Trophoblast cell (in vitro differentiated cells and primary cell): Measurements from ENCODE around the gene USH2A.
"Not testable (repeated sequence)": the region's sequence is repeated elsewhere in the genome, so short reads cannot be mapped to it uniquely, and the experiment has no call there.

Experiments
- DNase-seq, 2 donors: peaks; one replicate each; pipeline ENCODE4 v3.0.0-alpha.2; 2016
- H2AFZ ChIP-seq: 2 replicates; pipeline ENCODE4 v1.6.1; 2013; ENCODE audit warnings: low read length, moderate library complexity, mild to moderate bottlenecking; ENCODE audit not compliant: insufficient read depth, poor library complexity
- H2AK5ac ChIP-seq: 2 replicates; pipeline ENCODE4 v1.6.1; 2013; ENCODE audit warnings: mild to moderate bottlenecking, low read length
- H2BK120ac ChIP-seq: 2 replicates; pipeline ENCODE4 v1.6.1; 2013; ENCODE audit warnings: low read length, mild to moderate bottlenecking, moderate library complexity; ENCODE audit not compliant: insufficient read depth, poor library complexity
- H2BK12ac ChIP-seq: 2 replicates; pipeline ENCODE4 v1.6.1; 2013; ENCODE audit warnings: mild to moderate bottlenecking, low read length, moderate library complexity
- H2BK5ac ChIP-seq: 2 replicates; pipeline ENCODE4 v1.6.1; 2013; ENCODE audit warnings: low read length, low read depth, moderate library complexity, mild to moderate bottlenecking; ENCODE audit not compliant: poor library complexity
- H3K14ac ChIP-seq: 2 replicates; pipeline ENCODE4 v1.6.1; 2013; ENCODE audit warnings: mild to moderate bottlenecking, low read length
- H3K18ac ChIP-seq: 2 replicates; pipeline ENCODE4 v1.6.1; 2013; ENCODE audit warnings: mild to moderate bottlenecking, low read length
- H3K23ac ChIP-seq: 2 replicates; pipeline ENCODE4 v1.6.1; 2013; ENCODE audit warnings: low read length
- H3K27ac ChIP-seq: 2 replicates; pipeline ENCODE4 v1.5.1; 2013; ENCODE audit warnings: low read depth, mild to moderate bottlenecking, inconsistent platforms, low read length, moderate library complexity
- H3K27me3 ChIP-seq: 2 replicates; pipeline ENCODE4 v1.6.1; 2013; ENCODE audit warnings: inconsistent platforms, mild to moderate bottlenecking, low read length, moderate library complexity; ENCODE audit not compliant: insufficient read depth
- H3K36me3 ChIP-seq, 2 experiments: 1 replicate in 1 of 2; 2 replicates in 1 of 2; pipeline ENCODE4 v1.6.1; 2013; ENCODE audit warnings: low read length in 2 of 2, mild to moderate bottlenecking in 2 of 2, moderate library complexity in 1 of 2; ENCODE audit not compliant: insufficient read depth in 2 of 2, control insufficient read depth in 1 of 2
- H3K4ac ChIP-seq: 2 replicates; pipeline ENCODE4 v1.6.1; 2013; ENCODE audit warnings: low read depth, mild to moderate bottlenecking, low read length, moderate library complexity
- H3K4me1 ChIP-seq, 2 experiments: 1 replicate in 1 of 2; 2 replicates in 1 of 2; pipeline ENCODE4 v1.6.1; 2013; ENCODE audit warnings: low read length in 2 of 2, mild to moderate bottlenecking in 2 of 2, moderate library complexity in 1 of 2; ENCODE audit not compliant: insufficient read depth in 2 of 2, control insufficient read depth in 1 of 2
- H3K4me2 ChIP-seq: 2 replicates; pipeline ENCODE4 v1.6.1; 2013; ENCODE audit warnings: inconsistent platforms, mild to moderate bottlenecking, low read length, moderate library complexity
- H3K4me3 ChIP-seq: 2 replicates; pipeline ENCODE4 v1.5.1; 2013; ENCODE audit warnings: mild to moderate bottlenecking, low read depth, low read length, inconsistent platforms
- H3K79me1 ChIP-seq: one replicate; pipeline ENCODE4 v1.6.1; 2013; ENCODE audit warnings: low read length
- H3K79me2 ChIP-seq: 2 replicates; pipeline ENCODE4 v1.6.1; 2013; ENCODE audit warnings: low read length, mild to moderate bottlenecking; ENCODE audit not compliant: control insufficient read depth, insufficient read depth, poor library complexity
- H3K9ac ChIP-seq: 2 replicates; pipeline ENCODE4 v1.6.1; 2013; ENCODE audit warnings: mild to moderate bottlenecking, low read length
- H3K9me3 ChIP-seq: 2 replicates; pipeline ENCODE4 v1.6.1; 2013; ENCODE audit warnings: low read depth, mild to moderate bottlenecking, control low read depth, inconsistent platforms, low read length; ENCODE audit not compliant: insufficient read depth
- H4K12ac ChIP-seq: 2 replicates; pipeline ENCODE4 v1.6.1; 2013; ENCODE audit warnings: low read depth, mild to moderate bottlenecking, low read length, moderate library complexity
- H4K8ac ChIP-seq: 2 replicates; pipeline ENCODE4 v1.6.1; 2013; ENCODE audit warnings: low read depth, mild to moderate bottlenecking, low read length, moderate library complexity
- H4K91ac ChIP-seq: one replicate; pipeline ENCODE4 v1.6.1; 2013; ENCODE audit warnings: low read depth, mild to moderate bottlenecking, low read length, moderate library complexity
- WGBS: extraction: QIAGEN DNeasy Blood & Tissue Kit; methylation state at CpG from one replicate; pipeline ENCODE4 v1.1.7; 2013; ENCODE audit warnings: missing lambda C conversion rate; ENCODE audit not compliant: insufficient read length, insufficient coverage; ENCODE audit errors: extremely low coverage; 5-methylcytosine and 5-hydroxymethylcytosine counted together

USH2A gene

DNA sequence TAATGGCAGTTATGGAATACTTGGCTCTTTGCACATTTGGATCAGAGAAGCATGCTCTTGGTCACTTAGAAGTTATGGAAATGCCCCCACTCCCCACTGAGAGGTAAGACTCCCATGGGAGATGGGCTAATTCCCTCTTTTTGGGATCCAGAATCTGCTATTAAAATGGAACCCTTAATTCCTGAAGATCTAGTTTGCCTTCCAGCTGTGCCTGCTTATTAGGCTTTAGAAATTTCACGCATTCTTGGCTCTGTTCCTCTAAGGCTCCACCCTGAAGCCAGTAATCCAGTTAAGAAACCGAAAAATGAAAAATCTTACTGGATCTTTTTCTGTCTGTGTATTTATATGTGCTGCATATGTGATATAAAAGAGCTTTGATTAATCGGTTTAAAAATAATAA, 76.7 kb downstream of the USH2A start:
- Histone ChIP-seq H4K8ac (no peak overlapping the region), H3K27me3 (no peaks in the 10 kb centered on the region), H3K27ac (no peak overlapping the region), H3K4me3 (no peak overlapping the region), H3K4me1 (no peaks in the 10 kb centered on the region), H2AFZ (no peak overlapping the region), H3K36me3 (no peaks in the 10 kb centered on the region), H2BK5ac (no peak overlapping the region), H2BK12ac (no peak overlapping the region), H3K18ac (no peak overlapping the region), H3K79me2 (no peaks in the 10 kb centered on the region), H4K12ac (no peak overlapping the region), H2BK120ac (no peak overlapping the region), H2AK5ac (no peak overlapping the region), H3K9ac (no peak overlapping the region), H3K23ac (no peak overlapping the region), H3K9me3 (no peaks in the 10 kb centered on the region), H4K91ac (no peak overlapping the region), H3K4me2 (no peak overlapping the region), H3K14ac (no peak overlapping the region), H3K79me1 (no peaks in the 10 kb centered on the region), H3K4ac (no peak overlapping the region)
- no CpG with 5 or more reads among the region's 3 CpGs for WGBS
- DNase-seq = no peak

DNA sequence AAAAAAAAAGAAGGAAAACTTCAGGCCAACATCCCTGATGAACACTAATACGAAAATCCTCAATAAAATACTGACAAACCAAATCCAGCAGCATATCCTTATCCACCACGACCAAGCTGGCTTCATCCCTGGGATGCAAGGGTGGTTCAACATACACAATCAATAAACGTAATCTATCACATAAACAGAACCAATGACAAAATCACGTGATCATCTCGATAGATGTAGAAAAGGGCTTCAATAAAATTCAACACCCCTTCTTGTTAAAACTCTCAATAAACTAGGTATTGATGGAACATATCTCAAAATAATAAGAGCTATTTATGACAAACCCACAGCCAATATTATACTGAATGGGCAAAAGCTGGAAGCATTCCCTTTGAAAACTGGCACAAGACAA, 82.7 kb downstream of the USH2A start:
- H3K79me2 ChIP-seq, H3K4me3 ChIP-seq, H3K4me2 ChIP-seq, H3K9ac ChIP-seq, H3K27ac ChIP-seq, H3K18ac ChIP-seq, H3K27me3 ChIP-seq, H3K4ac ChIP-seq, H2BK5ac ChIP-seq, H4K91ac ChIP-seq, H3K36me3 ChIP-seq, DNase-seq, H3K14ac ChIP-seq, H3K4me1 ChIP-seq, H2BK12ac ChIP-seq, H4K12ac ChIP-seq, H3K79me1 ChIP-seq, H2AK5ac ChIP-seq, H3K23ac ChIP-seq, H2BK120ac ChIP-seq, H4K8ac ChIP-seq, H2AFZ ChIP-seq, H3K9me3 ChIP-seq: not testable (repeated sequence)
- WGBS = no CpG with 5 or more reads among the region's 5 CpGs

DNA sequence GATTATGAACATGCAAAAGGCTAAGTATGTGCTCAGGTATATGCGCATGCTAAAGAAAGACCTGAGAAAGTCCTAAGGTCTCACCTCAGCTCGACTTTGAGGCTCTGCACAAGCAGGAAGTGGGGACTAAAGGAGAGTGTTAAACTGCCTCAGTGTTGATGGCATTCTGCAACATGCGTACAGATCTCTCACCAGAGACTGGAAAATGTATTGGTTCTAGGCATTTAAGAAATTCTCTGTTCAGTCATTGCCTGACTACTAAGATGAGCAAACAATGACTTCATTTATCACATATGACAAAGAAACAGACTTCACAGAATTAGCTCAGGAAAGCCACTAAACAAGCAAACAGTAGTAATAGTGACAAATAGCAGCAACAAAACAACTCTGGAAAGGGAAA, 90.8 kb downstream of the USH2A start:
- no CpG with 5 or more reads among the region's 3 CpGs for WGBS
- Histone ChIP-seq H3K9ac (no peak overlapping the region), H3K27ac (no peak overlapping the region), H2BK120ac (no peak overlapping the region), H2BK5ac (no peak overlapping the region), H3K4me1 (no peaks in the 10 kb centered on the region), H2AK5ac (no peak overlapping the region), H4K91ac (no peak overlapping the region), H3K36me3 (no peaks in the 10 kb centered on the region), H3K9me3 (no peaks in the 10 kb centered on the region), H3K79me1 (no peaks in the 10 kb centered on the region), H3K18ac (no peak overlapping the region), H3K4me3 (no peak overlapping the region), H3K79me2 (no peaks in the 10 kb centered on the region), H2AFZ (no peak overlapping the region), H3K27me3 (no peaks in the 10 kb centered on the region), H3K4ac (no peak overlapping the region), H3K4me2 (no peak overlapping the region), H4K12ac (no peak overlapping the region), H3K14ac (no peak overlapping the region), H2BK12ac (no peak overlapping the region), H4K8ac (no peak overlapping the region), H3K23ac (no peak overlapping the region)
- no peak for DNase-seq

DNA sequence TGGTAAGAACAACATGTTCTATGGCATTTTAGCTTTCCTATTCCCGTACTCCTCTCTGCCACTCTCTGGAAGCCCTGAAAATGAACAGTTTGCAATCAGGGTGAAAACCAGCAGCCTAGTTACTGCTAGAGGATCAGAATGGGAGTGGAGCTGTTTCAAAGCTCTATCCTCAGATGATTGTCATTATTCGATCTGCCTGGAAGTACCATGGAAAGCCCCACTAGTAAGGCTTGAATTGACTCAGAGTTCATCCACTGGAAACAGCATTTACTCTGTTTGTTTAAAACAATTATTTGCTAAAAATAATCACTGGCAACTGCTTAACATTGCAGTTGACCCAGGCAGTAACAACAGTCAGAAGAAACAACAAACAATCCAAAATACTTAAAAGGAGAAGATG, 91.2 kb downstream of the USH2A start:
- H3K36me3 ChIP-seq = no peaks in the 10 kb centered on the region

DNA sequence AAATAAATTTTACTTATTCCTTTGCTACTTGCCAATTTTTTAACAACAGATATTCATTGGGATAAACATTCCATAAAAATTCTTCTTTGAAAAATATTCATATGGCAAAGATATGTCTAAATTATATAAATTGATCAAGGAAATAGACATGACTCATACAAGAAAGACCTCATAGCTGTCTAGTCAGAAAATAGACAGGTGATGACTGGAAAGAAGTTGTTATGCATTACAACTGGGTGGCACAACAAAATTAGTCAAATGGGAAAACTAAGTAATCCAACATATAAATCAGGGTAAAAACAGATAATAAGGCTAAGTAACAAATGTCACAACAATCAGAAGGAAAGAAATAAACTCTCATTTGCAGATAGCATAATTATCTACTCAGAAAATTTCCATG, 92.0 kb downstream of the USH2A start:
- Histone ChIP-seq H3K79me2 (no peaks in the 10 kb centered on the region), H4K8ac (no peak overlapping the region), H4K12ac (no peak overlapping the region), H3K23ac (no peak overlapping the region), H2BK12ac (no peak overlapping the region), H3K9me3 (no peaks in the 10 kb centered on the region), H3K4ac (no peak overlapping the region), H3K36me3 (no peaks in the 10 kb centered on the region), H3K4me2 (no peak overlapping the region), H2AK5ac (no peak overlapping the region), H3K18ac (no peak overlapping the region), H2BK5ac (no peak overlapping the region), H3K27ac (no peak overlapping the region), H3K14ac (no peak overlapping the region), H4K91ac (no peak overlapping the region), H3K27me3 (no peaks in the 10 kb centered on the region), H2AFZ (no peak overlapping the region), H3K9ac (no peak overlapping the region), H3K79me1 (no peaks in the 10 kb centered on the region), H3K4me1 (no peaks in the 10 kb centered on the region), H2BK120ac (no peak overlapping the region), H3K4me3 (no peak overlapping the region)
- DNase-seq = no peak

More for the DNA sequence above, 91.2 kb downstream of the USH2A start:
- Histone ChIP-seq H3K9me3 (no peaks in the 10 kb centered on the region), H3K14ac (no peak overlapping the region), H3K79me2 (no peaks in the 10 kb centered on the region), H2AFZ (no peak overlapping the region), H3K4ac (no peak overlapping the region), H3K27ac (no peak overlapping the region), H3K23ac (no peak overlapping the region), H3K4me2 (no peak overlapping the region), H2BK12ac (no peak overlapping the region), H2BK5ac (no peak overlapping the region), H4K8ac (no peak overlapping the region), H3K79me1 (no peaks in the 10 kb centered on the region), H2BK120ac (no peak overlapping the region), H3K9ac (no peak overlapping the region), H2AK5ac (no peak overlapping the region), H3K18ac (no peak overlapping the region), H4K91ac (no peak overlapping the region), H3K27me3 (no peaks in the 10 kb centered on the region), H3K4me1 (no peaks in the 10 kb centered on the region), H3K4me3 (no peak overlapping the region), H4K12ac (no peak overlapping the region)
- DNase-seq = no peak
- WGBS = no CpG with 5 or more reads among the region's 2 CpGs
